ENCODE results near the gene TSPOAP1. TPM values are rescaled to one million over a fixed set of nuclear protein-coding genes. Genes with fewer than 3 reads are reported as not detected.
A peak's percentile ranks its signal among the peaks of the same experiment; 100 is the strongest.

The TSPOAP1 gene
- total and polyA plus RNA-seq, 10 of the 15 experiments (the other 5 are each of a cell fraction or from before 2014, with no cell fraction given): 0.58 to 16.4 (median 4.2) TPM; not detected in 1

DNA sequence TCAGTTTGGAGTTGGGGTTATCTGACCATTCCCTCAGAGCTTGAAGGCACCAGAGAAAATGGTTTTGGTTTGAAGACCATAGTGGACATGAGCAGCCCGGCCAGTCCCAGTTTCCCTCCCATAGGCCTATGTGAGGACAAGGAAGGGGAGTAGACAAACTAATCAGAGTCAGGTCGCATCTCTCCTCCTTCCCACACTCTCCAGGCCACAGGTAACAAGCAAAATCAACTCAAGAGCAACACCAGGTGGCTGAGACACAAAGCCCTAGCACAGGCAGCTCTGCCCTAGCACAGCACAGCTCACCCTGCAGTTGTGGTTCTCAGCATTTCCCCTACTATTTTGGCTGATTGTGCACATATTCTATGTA is 16.2 kb upstream of the TSPOAP1 start (continued):
- TF ChIP-seq, protein P1, sequence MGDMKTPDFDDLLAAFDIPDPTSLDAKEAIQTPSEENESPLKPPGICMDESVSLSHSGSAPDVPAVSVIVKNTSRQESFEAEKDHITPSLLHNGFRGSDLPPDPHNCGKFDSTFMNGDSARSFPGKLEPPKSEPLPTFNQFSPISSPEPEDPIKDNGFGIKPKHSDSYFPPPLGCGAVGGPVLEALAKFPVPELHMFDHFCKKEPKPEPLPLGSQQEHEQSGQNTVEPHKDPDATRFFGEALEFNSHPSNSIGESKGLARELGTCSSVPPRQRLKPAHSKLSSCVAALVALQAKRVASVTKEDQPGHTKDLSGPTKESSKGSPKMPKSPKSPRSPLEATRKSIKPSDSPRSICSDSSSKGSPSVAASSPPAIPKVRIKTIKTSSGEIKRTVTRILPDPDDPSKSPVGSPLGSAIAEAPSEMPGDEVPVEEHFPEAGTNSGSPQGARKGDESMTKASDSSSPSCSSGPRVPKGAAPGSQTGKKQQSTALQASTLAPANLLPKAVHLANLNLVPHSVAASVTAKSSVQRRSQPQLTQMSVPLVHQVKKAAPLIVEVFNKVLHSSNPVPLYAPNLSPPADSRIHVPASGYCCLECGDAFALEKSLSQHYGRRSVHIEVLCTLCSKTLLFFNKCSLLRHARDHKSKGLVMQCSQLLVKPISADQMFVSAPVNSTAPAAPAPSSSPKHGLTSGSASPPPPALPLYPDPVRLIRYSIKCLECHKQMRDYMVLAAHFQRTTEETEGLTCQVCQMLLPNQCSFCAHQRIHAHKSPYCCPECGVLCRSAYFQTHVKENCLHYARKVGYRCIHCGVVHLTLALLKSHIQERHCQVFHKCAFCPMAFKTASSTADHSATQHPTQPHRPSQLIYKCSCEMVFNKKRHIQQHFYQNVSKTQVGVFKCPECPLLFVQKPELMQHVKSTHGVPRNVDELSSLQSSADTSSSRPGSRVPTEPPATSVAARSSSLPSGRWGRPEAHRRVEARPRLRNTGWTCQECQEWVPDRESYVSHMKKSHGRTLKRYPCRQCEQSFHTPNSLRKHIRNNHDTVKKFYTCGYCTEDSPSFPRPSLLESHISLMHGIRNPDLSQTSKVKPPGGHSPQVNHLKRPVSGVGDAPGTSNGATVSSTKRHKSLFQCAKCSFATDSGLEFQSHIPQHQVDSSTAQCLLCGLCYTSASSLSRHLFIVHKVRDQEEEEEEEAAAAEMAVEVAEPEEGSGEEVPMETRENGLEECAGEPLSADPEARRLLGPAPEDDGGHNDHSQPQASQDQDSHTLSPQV (IDR thresholded peaks at IDR 0.05): no peak
- TF ChIP-seq TARDBP (IDR thresholded peaks at IDR 0.05; ENCODE audit: borderline replicate concordance) (no peak), PML (IDR thresholded peaks at IDR 0.05; ENCODE audit: low read length) (no peak), BACH1 (IDR thresholded peaks at IDR 0.05; ENCODE audit: borderline replicate concordance) (no peak), ESRRA (IDR thresholded peaks at IDR 0.05; ENCODE audit: low read length) (no peak)
- TF ChIP-seq, protein P2, sequence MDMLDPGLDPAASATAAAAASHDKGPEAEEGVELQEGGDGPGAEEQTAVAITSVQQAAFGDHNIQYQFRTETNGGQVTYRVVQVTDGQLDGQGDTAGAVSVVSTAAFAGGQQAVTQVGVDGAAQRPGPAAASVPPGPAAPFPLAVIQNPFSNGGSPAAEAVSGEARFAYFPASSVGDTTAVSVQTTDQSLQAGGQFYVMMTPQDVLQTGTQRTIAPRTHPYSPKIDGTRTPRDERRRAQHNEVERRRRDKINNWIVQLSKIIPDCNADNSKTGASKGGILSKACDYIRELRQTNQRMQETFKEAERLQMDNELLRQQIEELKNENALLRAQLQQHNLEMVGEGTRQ (IDR thresholded peaks at IDR 0.05; ENCODE audit: borderline replicate concordance, low read depth, low read length): no peak
- TF ChIP-seq, protein P3, sequence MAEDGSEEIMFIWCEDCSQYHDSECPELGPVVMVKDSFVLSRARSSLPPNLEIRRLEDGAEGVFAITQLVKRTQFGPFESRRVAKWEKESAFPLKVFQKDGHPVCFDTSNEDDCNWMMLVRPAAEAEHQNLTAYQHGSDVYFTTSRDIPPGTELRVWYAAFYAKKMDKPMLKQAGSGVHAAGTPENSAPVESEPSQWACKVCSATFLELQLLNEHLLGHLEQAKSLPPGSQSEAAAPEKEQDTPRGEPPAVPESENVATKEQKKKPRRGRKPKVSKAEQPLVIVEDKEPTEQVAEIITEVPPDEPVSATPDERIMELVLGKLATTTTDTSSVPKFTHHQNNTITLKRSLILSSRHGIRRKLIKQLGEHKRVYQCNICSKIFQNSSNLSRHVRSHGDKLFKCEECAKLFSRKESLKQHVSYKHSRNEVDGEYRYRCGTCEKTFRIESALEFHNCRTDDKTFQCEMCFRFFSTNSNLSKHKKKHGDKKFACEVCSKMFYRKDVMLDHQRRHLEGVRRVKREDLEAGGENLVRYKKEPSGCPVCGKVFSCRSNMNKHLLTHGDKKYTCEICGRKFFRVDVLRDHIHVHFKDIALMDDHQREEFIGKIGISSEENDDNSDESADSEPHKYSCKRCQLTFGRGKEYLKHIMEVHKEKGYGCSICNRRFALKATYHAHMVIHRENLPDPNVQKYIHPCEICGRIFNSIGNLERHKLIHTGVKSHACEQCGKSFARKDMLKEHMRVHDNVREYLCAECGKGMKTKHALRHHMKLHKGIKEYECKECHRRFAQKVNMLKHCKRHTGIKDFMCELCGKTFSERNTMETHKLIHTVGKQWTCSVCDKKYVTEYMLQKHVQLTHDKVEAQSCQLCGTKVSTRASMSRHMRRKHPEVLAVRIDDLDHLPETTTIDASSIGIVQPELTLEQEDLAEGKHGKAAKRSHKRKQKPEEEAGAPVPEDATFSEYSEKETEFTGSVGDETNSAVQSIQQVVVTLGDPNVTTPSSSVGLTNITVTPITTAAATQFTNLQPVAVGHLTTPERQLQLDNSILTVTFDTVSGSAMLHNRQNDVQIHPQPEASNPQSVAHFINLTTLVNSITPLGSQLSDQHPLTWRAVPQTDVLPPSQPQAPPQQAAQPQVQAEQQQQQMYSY (CRISPR knock-in tag; IDR thresholded peaks at IDR 0.05): 0 out of 2 replicates have a peak, but pooled peaks have one; percentile 35

Data from GM12878 (cell line).